Measurements from ENCODE around the gene AGAP2.
"Not testable (repeated sequence)": the region's sequence is repeated elsewhere in the genome, so short reads cannot be mapped to it uniquely, and the experiment has no call there.

Gene AGAP2

GRCh38 chr12:57738661-57739237, at the start of gene AGAP2:
AGAP2 (minus strand) TSS chr12:57738742; CDS start chr12:57738246, 496 bp downstream.
- DNase-seq: no peak

GRCh38 chr12:57783861-57784260, 45.3 kb upstream of the AGAP2 start:
- no peak for DNase-seq

- no peak for DNase-seq
Observed at GRCh38 chr12:57783466-57783801, 44.9 kb upstream of the AGAP2 start.

GRCh38 chr12:57782608-57783465, 44.3 kb upstream of the AGAP2 start, which contains the start of gene TSFM:
TSFM (plus strand) TSS chr12:57782787; CDS start chr12:57782802, 15 bp downstream.
- peak; percentile 84 for DNase-seq

GRCh38 chr12:57782243-57782607, 43.7 kb upstream of the AGAP2 start:
- no peak for DNase-seq

- no peak for DNase-seq
Observed at GRCh38 chr12:57781801-57782200, 43.3 kb upstream of the AGAP2 start.

GRCh38 chr12:57781244-57781643, 42.7 kb upstream of the AGAP2 start:
- DNase-seq: no peak

GRCh38 chr12:57780284-57780897, 41.8 kb upstream of the AGAP2 start:
- DNase-seq: no peak

GRCh38 chr12:57779736-57780135, 41.2 kb upstream of the AGAP2 start:
- no peak for DNase-seq

- no peak for DNase-seq
Observed at GRCh38 chr12:57777911-57778310, 39.4 kb upstream of the AGAP2 start.

GRCh38 chr12:57777367-57777766, 38.8 kb upstream of the AGAP2 start:
- DNase-seq: no peak

GRCh38 chr12:57776247-57776587, 37.7 kb upstream of the AGAP2 start:
- no peak for DNase-seq

- no peak for DNase-seq
Observed at GRCh38 chr12:57775563-57776246, 37.2 kb upstream of the AGAP2 start.

GRCh38 chr12:57775044-57775443, 36.5 kb upstream of the AGAP2 start:
- no peak for DNase-seq

GRCh38 chr12:57774634-57775033, 36.1 kb upstream of the AGAP2 start:
- DNase-seq: not testable (repeated sequence)

- no peak for DNase-seq
Observed at GRCh38 chr12:57772429-57773322, 34.1 kb upstream of the AGAP2 start, which contains the start of gene EEF1AKMT3. EEF1AKMT3 (plus strand) TSS chr12:57772614; CDS start chr12:57772725, 111 bp downstream.

GRCh38 chr12:57771873-57772428, 33.4 kb upstream of the AGAP2 start, which contains the start of gene METTL1:
METTL1 (minus strand) TSS chr12:57772105; CDS start chr12:57772083, 22 bp downstream.
- DNase-seq: peak; percentile 82

- peak; percentile 60 for DNase-seq
Observed at GRCh38 chr12:57771236-57771872, 32.8 kb upstream of the AGAP2 start.

GRCh38 chr12:57770734-57771133, 32.2 kb upstream of the AGAP2 start:
- DNase-seq: no peak

GRCh38 chr12:57769594-57769993, 31.1 kb upstream of the AGAP2 start:
- no peak for DNase-seq

GRCh38 chr12:57767876-57768275, 29.3 kb upstream of the AGAP2 start:
- no peak for DNase-seq

Measured in NCI-H1092 (cell line).